Cerebellar cortex (tissue), 1 donor: Measurements from ENCODE around the gene OPCML.

Source experiments
- DNase-seq: peaks from one replicate; pipeline ENCODE4 v3.0.0-alpha.2; 2015; ENCODE audit warnings: low spot score

The OPCML gene

GRCh38 chr11:132892876-132893275 is 639.4 kb downstream of the OPCML start:
- no peak for DNase-seq

GRCh38 chr11:132888226-132888625 is 644.1 kb downstream of the OPCML start:
- no peak for DNase-seq

- DNase-seq: no peak
Observed at GRCh38 chr11:132886335-132886734, 646.0 kb downstream of the OPCML start.

- no peak for DNase-seq
Observed at GRCh38 chr11:132883241-132883640, 649.1 kb downstream of the OPCML start.

GRCh38 chr11:132881622-132882021 is 650.7 kb downstream of the OPCML start:
- no peak for DNase-seq

- no peak for DNase-seq
Observed at GRCh38 chr11:132878111-132878510, 654.2 kb downstream of the OPCML start.

- DNase-seq: no peak
Observed at GRCh38 chr11:132876705-132877104, 655.6 kb downstream of the OPCML start.

GRCh38 chr11:132876239-132876638 is 656.1 kb downstream of the OPCML start:
- DNase-seq: no peak

- DNase-seq: peak; percentile 42
Observed at GRCh38 chr11:132874638-132875037, 657.7 kb downstream of the OPCML start.

GRCh38 chr11:132873841-132874240 is 658.5 kb downstream of the OPCML start:
- DNase-seq: no peak

GRCh38 chr11:132872211-132872610 is 660.1 kb downstream of the OPCML start:
- DNase-seq: no peak

- DNase-seq: peak; percentile 53
Observed at GRCh38 chr11:132866783-132867545, 665.3 kb downstream of the OPCML start.

- DNase-seq: no peak
Observed at GRCh38 chr11:132865623-132866022, 666.7 kb downstream of the OPCML start.

- DNase-seq: no peak
Observed at GRCh38 chr11:132864811-132865576, 667.3 kb downstream of the OPCML start.

- no peak for DNase-seq
Observed at GRCh38 chr11:132862933-132863332, 669.4 kb downstream of the OPCML start.

GRCh38 chr11:132862137-132862536 is 670.2 kb downstream of the OPCML start:
- DNase-seq: no peak

- DNase-seq: no peak
Observed at GRCh38 chr11:132859306-132859705, 673.0 kb downstream of the OPCML start.

- peak; percentile 72 for DNase-seq
Observed at GRCh38 chr11:132858223-132858622, 674.1 kb downstream of the OPCML start.

- no peak for DNase-seq
Observed at GRCh38 chr11:132856032-132856431, 676.3 kb downstream of the OPCML start.

- no peak for DNase-seq
Observed at GRCh38 chr11:132855516-132855915, 676.8 kb downstream of the OPCML start.

- DNase-seq: no peak
Observed at GRCh38 chr11:132853886-132854285, 678.4 kb downstream of the OPCML start.

- no peak for DNase-seq
Observed at GRCh38 chr11:132852361-132852760, 679.9 kb downstream of the OPCML start.

GRCh38 chr11:132851247-132851646 is 681.1 kb downstream of the OPCML start:
- DNase-seq: no peak
